ENCODE measurements around the gene CACNA1I. TPM values are rescaled to one million over a fixed set of nuclear protein-coding genes. Genes with fewer than 3 reads are reported as not detected.

The CACNA1I gene
- total RNA-seq, 1 experiment from 2014 or later: 0.15 TPM

- H3K4me3 ChIP-seq (replicated peaks in 1 of 2; ENCODE audit: low read depth in 1 of 2, low read length in 2 of 2): no peak overlapping the region
- H3K27ac ChIP-seq (ENCODE audit: low read depth, low read length): no peak overlapping the region
- no peaks in the 10 kb centered on the region for H4K20me1 ChIP-seq (ENCODE audit: insufficient read depth)
- no peaks in the 10 kb centered on the region for H3K4me1 ChIP-seq (ENCODE audit: control insufficient read depth in 1 of 2, insufficient read depth in 2 of 2, low read length in 2 of 2)
- BruUV-seq (replicated peaks): no TSS peak
- DNase-seq (ENCODE audit: low read depth, low spot score) (no peak), ATAC-seq (no peak)
- intact Hi-C loops (cut with micrococcal nuclease): no loop called here
- H3K4me2 ChIP-seq (ENCODE audit: low read length): no peak overlapping the region
- ChIA-PET POLR2A (no interaction called here), CTCF (no interaction called here), RAD21 (ENCODE audit: low non-redundant PET in 1 of 2, low total read pairs in 2 of 2, uncharacterized antibody in 2 of 2, unreplicated experiment in 2 of 2) (no interaction called here)
- H3K9me3 ChIP-seq (ENCODE audit: control insufficient read depth in 1 of 2, insufficient read depth in 1 of 2, low read depth in 1 of 2, low read length in 2 of 2): no peaks in the 10 kb centered on the region
- no peaks in the 10 kb centered on the region; the same call in 1 of the 2 replicates for H3K27me3 ChIP-seq (ENCODE audit: insufficient read depth, low read length)
- no peak overlapping the region for H3K9ac ChIP-seq (ENCODE audit: low read length)
- no peaks in the 10 kb centered on the region for H3K9me2 ChIP-seq (ENCODE audit: insufficient read depth)
- H3K36me3 ChIP-seq (ENCODE audit: control insufficient read depth in 1 of 2, insufficient read depth in 2 of 2, low read length in 2 of 2): no peaks in the 10 kb centered on the region
- H3K79me2 ChIP-seq (ENCODE audit: insufficient read depth, low read length): no peaks in the 10 kb centered on the region
- TF ChIP-seq YY1 (IDR thresholded peaks at IDR 0.05; ENCODE audit: extremely low read depth, insufficient replicate concordance, low read depth, low read length) (no peak), SIN3A (IDR thresholded peaks at IDR 0.05; ENCODE audit: low read depth) (no peak), EGR1 (IDR thresholded peaks at IDR 0.05; ENCODE audit: low read depth) (no peak)
- no peak overlapping the region for H2AFZ ChIP-seq (ENCODE audit: low read depth, low read length, poor library complexity, severe bottlenecking)
These were observed 85.3 kb downstream of the CACNA1I start for GRCh38 chr22:39655831-39656230.

- ChIA-PET RAD21 (ENCODE audit: low non-redundant PET in 1 of 2, low total read pairs in 2 of 2, uncharacterized antibody in 2 of 2, unreplicated experiment in 2 of 2) (no interaction called here), POLR2A (no interaction called here), CTCF (no interaction called here)
- H3K36me3 ChIP-seq (ENCODE audit: control insufficient read depth in 1 of 2, insufficient read depth in 2 of 2, low read length in 2 of 2): no peaks in the 10 kb centered on the region
- no peak overlapping the region for H2AFZ ChIP-seq (ENCODE audit: low read depth, low read length, poor library complexity, severe bottlenecking)
- H3K9ac ChIP-seq (ENCODE audit: low read length): no peak overlapping the region
- no peaks in the 10 kb centered on the region for H3K9me2 ChIP-seq (ENCODE audit: insufficient read depth)
- intact Hi-C loops (cut with micrococcal nuclease): no loop called here
- ATAC-seq (no peak), DNase-seq (ENCODE audit: low read depth, low spot score) (no peak)
- H3K4me3 ChIP-seq (replicated peaks in 1 of 2; ENCODE audit: low read depth in 1 of 2, low read length in 2 of 2): no peak overlapping the region
- no peak overlapping the region for H3K4me2 ChIP-seq (ENCODE audit: low read length)
- no peaks in the 10 kb centered on the region for H3K9me3 ChIP-seq (ENCODE audit: control insufficient read depth in 1 of 2, insufficient read depth in 1 of 2, low read depth in 1 of 2, low read length in 2 of 2)
- BruUV-seq (replicated peaks): no TSS peak
- no peak overlapping the region for H3K27ac ChIP-seq (ENCODE audit: low read depth, low read length)
- no peaks in the 10 kb centered on the region for H3K4me1 ChIP-seq (ENCODE audit: control insufficient read depth in 1 of 2, insufficient read depth in 2 of 2, low read length in 2 of 2)
- H3K79me2 ChIP-seq (ENCODE audit: insufficient read depth, low read length): no peaks in the 10 kb centered on the region
- H4K20me1 ChIP-seq (ENCODE audit: insufficient read depth): no peaks in the 10 kb centered on the region
- no peaks in the 10 kb centered on the region; the same call in 1 of the 2 replicates for H3K27me3 ChIP-seq (ENCODE audit: insufficient read depth, low read length)
- TF ChIP-seq SP1 (IDR thresholded peaks at IDR 0.05; ENCODE audit: low read depth) (no peak), REST (IDR thresholded peaks at IDR 0.05; ENCODE audit: low read depth) (no peak), ZNF274 (IDR thresholded peaks at IDR 0.05; ENCODE audit: low read depth, low read length) (no peak), POLR2A (IDR thresholded peaks at IDR 0.05; ENCODE audit: borderline replicate concordance, extremely low read depth, insufficient read depth, insufficient read length) (no peak), MAX (IDR thresholded peaks at IDR 0.05) (no peak)
These were observed 86.2 kb downstream of the CACNA1I start for GRCh38 chr22:39656495-39657490.
